ENCODE data around the gene HES3.

The HES3 gene

GRCh38 chr1:6241887-6242740 is 1.9 kb upstream of the HES3 start:
- Histone ChIP-seq H3K4me1 (ENCODE audit: control insufficient read depth, insufficient read depth, low read length) (peaks cover 17% of the 10 kb centered on the region), H3K9me3 (ENCODE audit: control insufficient read depth, low read length) (peaks cover 4% of the 10 kb centered on the region), H3K36me3 (ENCODE audit: control insufficient read depth, insufficient read depth, low read length, severe bottlenecking) (no peaks in the 10 kb centered on the region), H3K4me3 (ENCODE audit: low read length) (no peak overlapping the region), H3K27me3 (replicated peaks; ENCODE audit: control insufficient read depth, insufficient read depth, low read length) (peaks cover 30% of the 10 kb centered on the region), H3K9ac (ENCODE audit: low read length) (no peak overlapping the region)
- peak; percentile 39 for DNase-seq (ENCODE audit: low read depth)

- H3K9ac ChIP-seq (ENCODE audit: low read length), result no peak overlapping the region
- H3K27me3 ChIP-seq (replicated peaks; ENCODE audit: control insufficient read depth, insufficient read depth, low read length), result peaks cover 36% of the 10 kb centered on the region
- peaks cover 17% of the 10 kb centered on the region for H3K4me1 ChIP-seq (ENCODE audit: control insufficient read depth, insufficient read depth, low read length)
- no peak overlapping the region for H3K4me3 ChIP-seq (ENCODE audit: low read length)
- DNase-seq (ENCODE audit: low read depth), result no peak
- H3K36me3 ChIP-seq (ENCODE audit: control insufficient read depth, insufficient read depth, low read length, severe bottlenecking), result no peaks in the 10 kb centered on the region
- peaks cover 4% of the 10 kb centered on the region for H3K9me3 ChIP-seq (ENCODE audit: control insufficient read depth, low read length)
Measured at GRCh38 chr1:6243053-6243834, 735 bp upstream of the HES3 start.

- Histone ChIP-seq H3K4me3 (ENCODE audit: low read length) (no peak overlapping the region), H3K9me3 (ENCODE audit: control insufficient read depth, low read length) (peaks cover 4% of the 10 kb centered on the region), H3K9ac (ENCODE audit: low read length) (no peak overlapping the region), H3K27me3 (replicated peaks; ENCODE audit: control insufficient read depth, insufficient read depth, low read length) (peaks cover 42% of the 10 kb centered on the region), H3K4me1 (ENCODE audit: control insufficient read depth, insufficient read depth, low read length) (peaks cover 17% of the 10 kb centered on the region), H3K36me3 (ENCODE audit: control insufficient read depth, insufficient read depth, low read length, severe bottlenecking) (no peaks in the 10 kb centered on the region)
- DNase-seq (ENCODE audit: low read depth), result no peak
Measured at GRCh38 chr1:6244401-6245049, 546 bp downstream of the HES3 start.

GRCh38 chr1:6245086-6245868 is 1.3 kb downstream of the HES3 start:
- H3K27me3 ChIP-seq (replicated peaks; ENCODE audit: control insufficient read depth, insufficient read depth, low read length), result peaks cover 47% of the 10 kb centered on the region

GRCh38 chr1:6245869-6246496 is 2.0 kb downstream of the HES3 start:
- Histone ChIP-seq H3K4me1 (ENCODE audit: control insufficient read depth, insufficient read depth, low read length) (peaks cover 9% of the 10 kb centered on the region), H3K4me3 (ENCODE audit: low read length) (no peak overlapping the region), H3K9me3 (ENCODE audit: control insufficient read depth, low read length) (peaks cover 4% of the 10 kb centered on the region), H3K9ac (ENCODE audit: low read length) (no peak overlapping the region), H3K36me3 (ENCODE audit: control insufficient read depth, insufficient read depth, low read length, severe bottlenecking) (no peaks in the 10 kb centered on the region), H3K27me3 (replicated peaks; ENCODE audit: control insufficient read depth, insufficient read depth, low read length) (peaks cover 47% of the 10 kb centered on the region)
- peak; percentile 30 for DNase-seq (ENCODE audit: low read depth)

More at GRCh38 chr1:6245086-6245868, 1.3 kb downstream of the HES3 start:
- Histone ChIP-seq H3K4me3 (ENCODE audit: low read length) (no peak overlapping the region), H3K36me3 (ENCODE audit: control insufficient read depth, insufficient read depth, low read length, severe bottlenecking) (no peaks in the 10 kb centered on the region), H3K9me3 (ENCODE audit: control insufficient read depth, low read length) (peaks cover 4% of the 10 kb centered on the region), H3K9ac (ENCODE audit: low read length) (no peak overlapping the region), H3K4me1 (ENCODE audit: control insufficient read depth, insufficient read depth, low read length) (peaks cover 13% of the 10 kb centered on the region)
- DNase-seq (ENCODE audit: low read depth), result peak; percentile 91

GRCh38 chr1:6246497-6247467 is 2.8 kb downstream of the HES3 start:
- Histone ChIP-seq H3K4me3 (ENCODE audit: low read length) (no peak overlapping the region), H3K4me1 (ENCODE audit: control insufficient read depth, insufficient read depth, low read length) (peaks cover 4% of the 10 kb centered on the region), H3K9me3 (ENCODE audit: control insufficient read depth, low read length) (peaks cover 4% of the 10 kb centered on the region), H3K36me3 (ENCODE audit: control insufficient read depth, insufficient read depth, low read length, severe bottlenecking) (no peaks in the 10 kb centered on the region), H3K27me3 (replicated peaks; ENCODE audit: control insufficient read depth, insufficient read depth, low read length) (peaks cover 42% of the 10 kb centered on the region), H3K9ac (ENCODE audit: low read length) (no peak overlapping the region)
- peak; percentile 88 for DNase-seq (ENCODE audit: low read depth)

- Histone ChIP-seq H3K9me3 (ENCODE audit: control insufficient read depth, low read length) (peaks cover 4% of the 10 kb centered on the region), H3K27me3 (replicated peaks; ENCODE audit: control insufficient read depth, insufficient read depth, low read length) (peaks cover 45% of the 10 kb centered on the region), H3K9ac (ENCODE audit: low read length) (no peak overlapping the region), H3K4me1 (ENCODE audit: control insufficient read depth, insufficient read depth, low read length) (peaks cover 4% of the 10 kb centered on the region), H3K4me3 (ENCODE audit: low read length) (no peak overlapping the region), H3K36me3 (ENCODE audit: control insufficient read depth, insufficient read depth, low read length, severe bottlenecking) (no peaks in the 10 kb centered on the region)
- DNase-seq (ENCODE audit: low read depth), result no peak
Measured at GRCh38 chr1:6247651-6248050, 3.7 kb downstream of the HES3 start.

- H3K36me3 ChIP-seq (ENCODE audit: control insufficient read depth, insufficient read depth, low read length, severe bottlenecking), result no peaks in the 10 kb centered on the region
- peaks cover 4% of the 10 kb centered on the region for H3K4me1 ChIP-seq (ENCODE audit: control insufficient read depth, insufficient read depth, low read length)
- no peak overlapping the region for H3K4me3 ChIP-seq (ENCODE audit: low read length)
- H3K9ac ChIP-seq (ENCODE audit: low read length), result no peak overlapping the region
- DNase-seq (ENCODE audit: low read depth), result no peak
- H3K27me3 ChIP-seq (replicated peaks; ENCODE audit: control insufficient read depth, insufficient read depth, low read length), result peaks cover 40% of the 10 kb centered on the region
- H3K9me3 ChIP-seq (ENCODE audit: control insufficient read depth, low read length), result peaks cover 2% of the 10 kb centered on the region
Measured at GRCh38 chr1:6248161-6248776, 4.3 kb downstream of the HES3 start.

- peak; percentile 25 for DNase-seq (ENCODE audit: low read depth)
- no peaks in the 10 kb centered on the region for H3K9me3 ChIP-seq (ENCODE audit: control insufficient read depth, low read length)
- peaks cover 36% of the 10 kb centered on the region for H3K27me3 ChIP-seq (replicated peaks; ENCODE audit: control insufficient read depth, insufficient read depth, low read length)
- H3K4me1 ChIP-seq (ENCODE audit: control insufficient read depth, insufficient read depth, low read length), result peaks cover 4% of the 10 kb centered on the region
- no peak overlapping the region for H3K4me3 ChIP-seq (ENCODE audit: low read length)
- H3K9ac ChIP-seq (ENCODE audit: low read length), result no peak overlapping the region
- H3K36me3 ChIP-seq (ENCODE audit: control insufficient read depth, insufficient read depth, low read length, severe bottlenecking), result peaks cover 4% of the 10 kb centered on the region
Measured at GRCh38 chr1:6248932-6249738, 5.2 kb downstream of the HES3 start.
